GM18861 (cell line): ENCODE results near the gene SLC22A23.
A peak's percentile ranks its signal among the peaks of the same experiment; 100 is the strongest.

ENCODE experiments used
- ATAC-seq: cut with Tn5 transposase; IDR thresholded peaks from one replicate; pipeline ENCODE4 v1.9.1; 2021; ENCODE audit not compliant: unreplicated experiment

SLC22A23 gene

DNA sequence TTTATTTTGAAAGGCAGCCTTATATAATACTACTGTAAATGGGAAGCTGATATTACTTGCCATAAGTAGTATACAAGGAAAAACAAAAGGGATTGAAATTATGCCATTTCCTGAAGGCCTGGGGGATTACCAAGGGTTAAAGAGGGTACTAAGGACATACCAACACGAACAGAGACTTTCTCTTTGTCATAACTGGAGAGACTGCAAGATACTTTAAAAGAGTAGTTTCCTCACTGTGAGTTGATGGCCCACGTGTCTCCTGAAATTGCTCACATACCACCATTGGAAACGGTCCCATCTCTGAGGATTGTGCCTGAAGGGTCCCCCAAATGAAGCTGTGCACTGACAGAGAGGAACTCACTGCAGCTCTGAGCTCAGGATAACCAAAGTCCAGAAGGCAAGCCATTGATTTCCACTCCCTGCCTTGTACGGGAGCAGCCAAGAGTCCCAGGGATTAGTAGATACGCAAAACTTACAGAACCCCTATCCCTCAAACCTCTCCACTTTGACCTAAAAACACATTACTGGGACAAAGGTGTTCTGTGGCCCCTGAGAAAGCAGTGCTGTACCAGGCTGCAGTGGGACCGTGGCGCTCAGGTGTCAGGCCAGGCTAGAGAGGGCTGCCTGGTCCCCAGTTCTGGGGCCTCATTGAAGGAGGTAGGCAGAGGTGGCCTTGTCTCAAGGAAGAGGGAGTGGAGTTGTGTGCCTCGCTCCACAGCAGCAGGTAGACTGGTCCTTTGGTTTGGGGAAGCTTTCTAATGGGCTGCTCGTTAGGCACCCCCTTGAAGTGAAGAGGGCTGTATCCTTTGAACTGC, 182.9 kb downstream of the SLC22A23 start:
- no peak for ATAC-seq

DNA sequence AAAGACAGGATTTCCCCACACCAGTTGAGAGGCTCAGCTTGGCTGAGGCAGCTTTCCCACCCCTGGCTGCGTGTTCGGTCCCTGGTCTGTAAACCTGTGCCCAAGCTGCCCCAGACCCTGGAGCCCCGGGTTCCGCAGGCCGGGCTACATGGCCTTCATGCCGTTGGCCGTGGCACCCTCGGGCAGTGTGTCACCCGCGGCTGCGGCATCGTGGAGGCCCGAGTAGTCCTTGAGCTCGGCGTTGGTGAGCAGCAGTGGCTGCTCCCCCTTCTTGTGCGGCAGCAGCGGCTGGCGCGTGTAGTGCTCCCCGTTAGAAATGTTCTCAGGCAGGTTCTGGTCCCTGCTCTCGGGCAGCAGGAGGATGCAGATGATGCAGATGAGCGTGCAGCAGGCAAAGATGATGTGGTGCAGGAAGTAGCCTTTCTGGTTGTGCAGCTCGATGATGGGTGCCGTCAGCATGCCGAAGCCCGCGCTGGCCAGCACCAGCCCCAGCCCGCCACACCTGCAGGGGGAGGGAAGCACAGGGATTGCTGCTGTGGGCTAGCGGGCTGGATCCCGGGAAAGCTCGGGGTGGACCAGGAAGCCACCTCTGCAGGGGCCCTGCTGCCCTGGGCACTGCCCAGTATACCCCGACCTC, 183.8 kb downstream of the SLC22A23 start:
- no peak for ATAC-seq

DNA sequence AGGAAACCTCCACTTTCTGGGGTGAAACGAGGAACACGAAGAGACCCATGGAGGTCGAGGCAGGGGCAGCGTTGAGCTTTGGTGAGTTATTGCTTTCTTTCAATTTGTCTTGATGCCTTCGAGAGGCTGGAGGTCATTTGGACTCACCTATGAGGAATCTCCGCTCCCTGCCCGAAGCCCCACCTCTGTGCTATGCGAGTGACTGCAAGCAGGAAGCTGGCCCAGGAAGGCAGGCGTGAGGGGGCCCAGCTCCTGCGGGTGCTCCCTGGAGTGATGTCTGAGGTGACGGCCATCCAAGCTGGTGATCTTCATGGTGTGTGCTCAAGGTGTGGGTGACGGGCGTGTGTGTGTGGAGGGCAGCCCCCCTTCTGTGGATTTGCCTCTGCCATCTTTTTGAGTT, 185.1 kb downstream of the SLC22A23 start:
- no peak for ATAC-seq

DNA sequence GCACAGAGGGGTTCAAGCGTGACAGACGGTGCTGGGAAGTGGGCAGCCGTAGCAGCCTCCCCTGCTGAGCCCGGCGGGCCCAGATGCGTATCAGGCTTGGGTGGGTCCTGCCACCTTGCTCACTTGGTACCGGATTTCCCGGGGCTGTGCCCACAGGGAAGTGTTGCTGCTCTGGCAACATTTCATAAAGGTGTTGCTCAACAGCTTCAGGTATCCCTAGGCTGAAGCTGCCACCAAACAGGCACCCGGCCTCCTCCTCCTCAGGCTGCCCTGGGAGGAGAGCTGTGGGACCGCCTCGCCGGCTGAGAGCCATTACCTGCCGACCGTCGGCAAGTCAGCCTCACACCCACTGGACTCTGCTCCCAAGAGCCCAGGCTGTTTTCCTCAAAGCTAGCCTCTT, 186.6 kb downstream of the SLC22A23 start:
- ATAC-seq, result no peak

DNA sequence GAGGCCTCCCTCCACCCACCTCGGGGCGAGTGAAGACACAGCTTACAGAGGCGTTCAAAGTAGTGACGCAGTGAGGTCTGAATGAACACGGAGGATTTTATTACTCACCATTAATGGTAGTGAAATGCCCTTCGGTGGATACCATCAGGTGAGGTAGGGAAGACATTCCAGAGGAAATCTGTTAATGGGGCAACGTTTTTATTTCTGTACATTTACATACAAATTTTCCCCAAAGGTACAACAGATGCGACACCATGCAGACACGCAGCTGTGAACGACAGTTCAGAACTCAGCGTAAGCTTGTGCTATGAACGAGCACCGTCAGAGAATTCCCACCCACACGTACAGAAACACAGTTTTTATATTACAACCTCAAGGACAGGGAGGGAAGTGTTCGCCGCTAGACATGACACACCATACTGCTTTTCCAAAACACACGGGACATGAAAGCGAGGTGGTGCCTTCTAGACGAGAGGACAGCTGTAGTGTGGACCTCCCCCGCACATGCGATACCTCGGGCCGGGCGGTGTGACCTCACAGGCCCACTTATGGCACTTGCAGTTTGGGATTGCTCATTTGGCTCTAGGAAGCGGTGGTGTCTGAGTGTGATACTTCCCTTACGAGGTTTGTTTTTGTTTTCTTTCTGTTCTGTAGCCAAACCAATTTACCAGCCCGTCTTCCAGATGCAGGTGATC, 187.4 kb downstream of the SLC22A23 start:
- ATAC-seq, result no peak

DNA sequence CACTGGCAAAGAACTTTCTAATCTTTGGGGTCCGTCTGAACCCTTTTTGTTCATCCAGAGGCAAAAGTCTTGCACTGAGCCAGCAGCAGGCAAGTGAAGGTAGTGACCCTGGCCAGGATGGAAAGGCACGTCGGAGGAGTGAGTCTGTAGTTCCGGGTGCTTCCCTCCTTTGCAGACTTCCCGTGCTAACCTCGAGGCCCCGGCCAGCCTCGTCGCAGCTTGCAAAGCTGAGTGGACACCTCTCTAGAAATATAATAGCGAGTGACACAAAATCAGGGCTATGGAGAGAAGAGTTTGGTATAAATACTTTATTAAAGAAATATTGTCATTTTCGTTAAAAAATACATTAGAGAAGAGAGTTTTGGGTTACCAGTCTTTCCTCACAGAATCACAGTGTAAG, 188.2 kb downstream of the SLC22A23 start:
- ATAC-seq, result no peak

DNA sequence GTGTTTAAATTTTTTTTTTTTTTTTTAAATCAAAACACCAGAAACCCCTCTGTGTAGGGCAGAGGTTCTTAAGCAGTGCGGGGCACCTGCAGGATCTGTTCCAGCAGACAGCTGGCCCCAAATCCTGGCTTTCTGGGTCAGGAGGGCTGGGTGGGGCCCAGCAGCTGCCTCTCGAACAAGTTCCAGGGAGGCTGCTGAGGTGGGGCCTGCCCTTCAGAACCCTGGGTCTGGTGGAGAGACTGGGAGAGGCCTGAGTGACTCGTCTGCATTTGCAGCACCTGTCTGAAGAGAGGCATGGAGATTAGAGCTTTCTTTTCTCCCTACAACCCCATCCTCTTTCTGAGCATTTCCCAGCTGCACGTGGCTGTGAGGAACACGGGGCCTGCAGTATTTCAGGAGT, 189.7 kb downstream of the SLC22A23 start:
- ATAC-seq, result no peak

DNA sequence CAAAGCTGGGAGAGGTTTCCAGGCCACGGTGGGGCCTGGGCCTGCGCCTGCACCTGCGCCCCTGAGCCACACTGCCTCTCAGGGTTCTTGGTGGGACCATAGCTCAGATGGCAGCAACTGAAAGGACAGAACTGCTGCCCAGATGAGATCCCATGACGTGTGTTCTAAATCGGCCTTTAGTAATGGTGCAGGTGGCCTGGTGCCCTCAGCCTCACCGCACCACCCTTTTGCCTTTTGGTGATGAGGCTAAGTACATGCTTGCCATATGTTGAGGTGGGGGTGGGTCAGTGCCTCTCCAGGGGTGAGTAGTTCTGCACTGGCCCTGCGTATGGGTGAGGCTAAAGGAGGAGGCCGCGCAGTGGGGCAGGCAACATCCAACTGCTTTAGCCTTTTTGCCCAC, 190.7 kb downstream of the SLC22A23 start:
- no peak for ATAC-seq

DNA sequence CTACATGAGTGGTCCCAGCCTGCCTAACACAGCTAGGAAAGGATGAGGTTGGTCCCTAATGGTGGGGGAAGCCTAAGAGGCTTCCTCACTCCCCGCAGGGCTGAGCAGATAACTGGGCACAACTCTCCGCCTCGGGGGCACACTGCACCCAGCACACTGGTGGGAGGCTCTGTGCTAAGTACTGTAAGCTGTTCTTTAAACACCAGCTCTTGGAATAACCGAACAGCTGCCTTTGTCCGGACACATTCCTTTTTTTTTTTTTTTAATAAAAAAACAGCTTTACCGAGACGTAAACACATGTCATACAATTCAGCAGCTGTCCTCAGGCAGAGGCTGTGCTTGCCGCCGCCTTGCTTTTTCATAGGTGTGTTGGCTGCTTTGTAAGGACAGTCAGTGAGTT, 191.2 kb downstream of the SLC22A23 start:
- no peak for ATAC-seq

DNA sequence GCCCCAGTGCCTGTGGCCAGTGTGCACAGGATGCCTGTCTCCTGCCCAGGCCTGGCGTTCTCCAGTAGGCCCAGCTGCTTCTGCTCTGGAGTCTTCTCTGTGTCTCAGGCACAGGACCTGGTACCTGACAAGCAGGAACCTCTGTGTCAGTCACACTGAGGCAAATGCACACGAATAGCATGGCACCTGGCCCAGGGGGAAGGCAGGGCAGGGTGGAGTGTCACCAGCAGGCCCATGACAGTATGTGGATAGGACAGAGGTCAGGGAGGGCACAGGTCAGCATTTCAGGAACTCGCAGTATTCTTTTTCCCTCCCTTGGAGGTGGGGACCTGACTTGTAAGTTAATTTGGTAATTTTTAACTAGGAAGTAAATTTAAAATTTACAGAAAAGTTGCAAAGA, 192.5 kb downstream of the SLC22A23 start:
- no peak for ATAC-seq

DNA sequence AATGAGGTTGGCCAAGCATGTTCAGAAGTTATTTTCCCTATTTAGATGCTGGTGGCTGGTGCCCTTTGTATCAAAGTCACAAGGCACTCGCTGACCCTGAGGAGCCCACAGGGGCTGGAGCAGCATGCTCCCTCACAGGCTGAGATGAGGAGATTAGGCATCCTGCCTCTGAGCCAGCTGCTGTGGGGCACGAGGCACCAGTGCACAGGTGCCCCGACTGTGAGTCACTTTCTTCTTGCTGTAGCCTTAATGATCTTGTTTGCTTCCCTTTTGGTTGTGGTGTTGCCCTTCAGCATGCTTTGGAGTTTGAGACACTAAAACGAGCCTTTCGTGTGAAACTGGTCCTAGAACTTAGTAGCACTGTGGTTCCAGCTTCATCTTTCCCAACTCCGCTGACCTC, 193.8 kb downstream of the SLC22A23 start:
- ATAC-seq, result no peak

DNA sequence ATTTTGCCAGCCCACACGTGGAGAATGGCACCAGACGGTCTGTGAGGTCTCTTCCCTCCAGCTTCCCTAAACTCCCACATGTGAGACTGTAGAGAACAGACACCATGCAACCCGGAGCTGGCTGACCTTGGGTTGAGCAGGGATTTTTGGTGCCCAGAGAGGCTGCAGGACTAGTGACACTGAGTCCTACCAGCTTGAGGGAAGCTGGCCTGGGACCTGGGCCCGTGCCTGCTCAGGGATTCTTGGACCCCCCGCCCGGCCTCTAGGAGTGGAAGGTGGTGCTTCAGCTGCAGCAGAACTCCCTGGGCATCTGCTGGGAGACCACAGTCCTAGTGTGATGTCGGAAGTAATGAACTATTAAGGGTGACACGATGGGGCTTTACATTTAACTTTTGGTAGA, 194.9 kb downstream of the SLC22A23 start:
- no peak for ATAC-seq

DNA sequence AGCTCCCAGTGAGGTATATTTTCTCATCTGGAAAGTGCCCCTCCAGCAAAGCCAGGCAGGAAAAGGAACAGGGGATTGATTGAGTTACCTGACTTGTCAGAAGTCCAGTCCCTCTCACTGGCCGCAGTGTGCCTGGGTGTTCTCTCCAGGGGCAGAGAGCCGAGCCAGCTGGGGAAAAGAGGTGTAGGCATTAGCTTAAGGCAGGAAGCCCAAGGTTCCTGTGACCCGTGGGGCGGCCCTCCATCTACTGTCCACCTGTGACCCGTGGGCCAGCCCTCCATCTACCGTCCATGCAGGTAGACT, 195.4 kb downstream of the SLC22A23 start:
- ATAC-seq, result no peak

DNA sequence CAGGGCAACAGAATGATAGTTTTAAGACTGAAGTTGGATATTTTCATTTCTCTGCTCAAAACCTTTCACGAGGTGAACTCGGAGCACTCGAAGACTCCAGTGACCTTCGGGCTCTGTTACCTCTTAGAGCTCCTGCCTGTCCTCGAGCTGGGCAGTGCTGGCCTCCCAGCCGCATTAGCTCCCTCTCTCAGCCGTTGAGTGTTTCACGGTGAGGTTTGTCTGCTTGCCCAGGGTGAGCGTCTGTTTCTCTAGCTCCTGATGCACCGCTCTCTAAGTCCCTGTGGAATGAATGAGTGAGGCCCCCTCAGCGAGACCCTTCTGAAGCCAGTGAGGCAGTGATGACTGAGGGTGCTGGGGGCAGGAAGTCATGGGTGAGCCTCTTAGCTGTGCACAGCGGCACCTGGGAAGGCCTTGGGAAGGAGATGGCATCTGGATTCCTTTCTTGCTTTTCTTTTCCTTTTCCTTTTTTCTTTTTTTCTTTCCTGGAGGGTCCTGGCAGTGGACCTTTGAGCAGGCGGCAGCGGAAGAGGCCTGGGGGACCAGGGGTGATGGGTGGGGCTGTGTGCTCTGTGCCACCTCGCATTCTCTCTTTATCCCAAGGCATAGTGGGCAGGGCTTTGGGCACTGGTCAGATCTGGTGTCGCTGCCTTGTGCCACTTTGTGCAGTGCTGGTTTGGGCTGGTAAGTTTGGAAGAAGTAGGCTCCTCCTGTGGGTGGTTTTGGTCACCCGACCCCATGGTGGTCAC, 195.9 kb downstream of the SLC22A23 start:
- no peak for ATAC-seq

DNA sequence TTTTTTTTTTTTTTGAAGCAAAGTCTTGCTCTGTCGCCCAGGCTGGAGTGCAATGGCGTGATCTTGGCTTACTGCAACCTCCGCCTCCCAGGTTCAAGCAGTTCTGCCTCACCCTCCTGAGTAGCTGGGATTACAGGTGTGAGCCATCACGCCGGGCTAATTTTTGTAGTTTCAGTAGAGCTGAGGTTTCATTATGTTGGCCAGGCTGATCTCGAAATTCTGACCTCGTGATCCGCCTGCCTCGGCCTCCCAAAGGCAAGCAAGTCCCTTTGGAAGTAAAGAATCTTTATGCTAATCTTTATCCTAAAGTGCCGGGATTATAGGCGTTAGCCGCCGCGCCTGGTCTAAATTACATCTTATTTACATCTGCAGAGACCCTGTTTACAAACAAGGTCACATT, 196.6 kb downstream of the SLC22A23 start:
- ATAC-seq, result no peak

DNA sequence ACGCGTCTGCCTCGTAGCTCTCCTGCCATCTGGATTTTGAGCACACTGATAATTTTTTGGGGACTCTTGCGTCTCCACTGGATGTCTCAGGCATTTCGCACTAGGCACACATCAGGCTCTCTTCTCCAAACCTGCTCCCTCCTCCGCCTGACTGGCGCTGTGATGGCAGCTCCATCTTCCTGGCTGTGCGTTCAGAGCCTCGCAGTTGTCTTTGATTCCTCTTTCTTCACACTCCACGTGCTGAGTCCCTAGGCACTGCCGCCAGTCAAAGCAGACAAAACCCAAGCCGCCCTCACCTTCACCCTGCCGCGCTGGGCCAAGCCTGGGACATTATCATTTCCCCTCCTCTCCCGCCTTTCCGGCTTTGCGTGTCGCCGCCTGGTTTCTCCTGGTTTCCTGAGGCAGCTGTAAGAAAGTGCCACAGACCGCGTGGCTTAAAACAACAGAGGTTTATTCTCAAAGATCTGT, 197.3 kb downstream of the SLC22A23 start:
- peak; percentile 32 for ATAC-seq

DNA sequence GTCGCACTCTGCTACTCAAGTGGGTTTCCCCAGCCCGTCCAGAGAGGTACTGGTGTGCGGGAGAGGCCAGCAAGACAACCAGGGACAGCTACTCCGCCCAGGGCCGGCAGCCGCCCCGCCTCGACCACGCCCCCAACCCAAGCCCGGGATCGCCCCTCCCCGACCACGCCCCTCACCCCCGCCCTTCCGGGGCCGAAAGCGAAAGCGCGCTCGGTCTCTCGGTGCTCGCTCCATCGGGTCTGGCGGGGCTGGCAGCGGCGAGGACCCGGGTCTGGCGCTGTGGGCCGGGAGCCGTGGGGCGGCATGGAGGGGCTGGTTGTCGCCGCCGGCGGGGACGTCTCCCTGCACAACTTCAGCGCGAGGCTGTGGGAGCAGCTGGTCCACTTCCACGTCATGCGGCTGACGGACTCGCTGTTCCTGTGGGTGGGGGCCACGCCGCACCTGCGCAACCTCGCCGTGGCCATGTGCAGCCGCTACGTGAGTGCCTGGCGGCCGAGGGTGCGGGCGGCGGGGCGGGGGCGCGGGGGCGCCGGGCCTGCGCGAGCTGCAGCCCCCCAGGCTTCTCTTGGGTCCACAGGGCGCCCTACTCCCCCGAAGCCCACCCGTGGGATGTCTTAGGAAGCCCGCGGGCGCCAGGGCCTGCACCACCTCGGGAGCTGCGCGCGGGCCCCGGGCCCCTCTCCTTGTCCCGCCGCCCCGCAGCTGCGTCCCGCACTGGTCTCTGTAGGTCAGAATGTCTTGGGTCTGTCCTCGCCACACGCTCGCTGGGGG, 197.9 kb downstream of the SLC22A23 start, which contains the start of gene PSMG4:
PSMG4 (plus strand) TSS at position 228 of the 771 bp plus-strand sequence; CDS start at position 304, 76 bp downstream.
- peak; percentile 58 for ATAC-seq

DNA sequence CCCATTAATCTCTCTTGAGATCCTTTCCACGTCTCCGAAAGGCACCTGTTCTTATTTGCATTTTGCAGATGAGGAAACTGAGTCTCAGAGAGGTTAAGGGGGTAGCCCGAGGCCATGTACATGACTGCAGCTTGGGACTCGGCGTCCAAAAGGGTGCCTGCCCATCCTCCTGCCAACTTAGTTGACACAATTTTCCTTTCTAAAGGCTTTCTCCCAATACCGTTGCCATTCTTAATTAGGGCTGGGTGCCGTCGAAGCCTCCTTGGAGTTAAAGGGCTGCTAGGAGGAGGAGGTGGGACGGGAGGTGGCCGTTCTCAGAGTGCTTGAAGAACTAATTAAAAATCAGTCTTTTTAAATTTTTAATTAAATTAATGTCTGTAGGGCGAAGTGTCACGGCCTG, 198.6 kb downstream of the SLC22A23 start:
- no peak for ATAC-seq

DNA sequence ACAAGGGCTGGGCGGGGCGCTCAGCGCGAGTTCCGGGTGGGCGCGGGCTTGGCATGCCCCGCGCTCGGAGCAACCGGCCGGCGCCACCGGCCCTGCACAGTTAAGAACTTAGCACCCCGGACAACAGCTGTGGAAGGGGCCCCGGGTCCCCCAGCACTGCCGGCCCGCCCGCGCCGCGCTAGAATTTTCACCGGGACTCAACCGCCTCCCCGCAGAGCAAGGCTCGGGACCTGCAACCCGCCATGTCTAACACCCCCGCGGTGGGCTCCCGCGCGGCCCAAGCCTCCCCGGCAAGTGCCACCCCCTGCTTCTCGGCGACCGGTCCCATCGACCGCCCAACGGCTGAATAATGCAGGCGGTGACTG, 203.3 kb downstream of the SLC22A23 start:
- no peak for ATAC-seq

DNA sequence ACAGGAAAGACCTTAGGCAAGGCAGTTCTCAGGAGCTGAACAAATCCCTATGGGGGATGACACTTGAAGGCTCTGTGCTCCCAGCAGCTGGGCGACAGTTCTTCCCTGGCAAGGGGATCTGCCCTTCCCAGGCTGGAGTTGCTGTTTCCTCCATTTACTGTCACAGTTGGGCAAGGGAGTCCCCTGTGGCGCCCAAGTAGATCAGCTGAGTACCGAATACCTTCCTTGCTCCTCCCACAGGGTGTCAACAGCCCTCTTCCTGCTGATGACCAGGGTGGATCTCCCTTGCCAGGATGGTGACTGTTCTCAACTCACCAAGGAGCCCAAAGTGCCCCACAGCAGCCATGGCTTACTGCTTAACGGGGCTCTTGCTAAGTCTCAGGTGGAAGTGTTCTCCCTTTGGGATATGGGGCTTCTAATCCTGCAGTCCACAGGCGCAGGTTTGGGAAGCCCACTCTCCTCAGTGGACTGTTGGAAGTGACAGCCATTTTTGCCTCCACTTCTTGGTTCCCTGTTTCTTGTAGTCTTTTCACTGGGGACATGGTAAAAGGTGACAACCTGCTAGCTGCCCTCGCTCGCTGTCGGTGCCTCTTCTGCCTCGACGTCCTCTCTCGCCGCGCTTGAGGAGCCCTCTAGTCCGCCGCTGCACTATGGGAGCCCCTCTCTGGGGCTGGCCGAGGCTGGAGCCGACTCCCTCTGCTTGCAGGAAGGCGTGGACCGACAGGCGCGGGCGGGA, 203.8 kb downstream of the SLC22A23 start:
- no peak for ATAC-seq
